Measurements from ENCODE around the gene SIN3B. TPM values are rescaled to one million over a fixed set of nuclear protein-coding genes. Genes with fewer than 3 reads are reported as not detected.

SIN3B gene
- total and polyA plus RNA-seq, 9 of the 15 experiments (the other 6 are each of a cell fraction or from before 2014, with no cell fraction given), result 0.51 to 34.2 (median 14.3) TPM

DNA sequence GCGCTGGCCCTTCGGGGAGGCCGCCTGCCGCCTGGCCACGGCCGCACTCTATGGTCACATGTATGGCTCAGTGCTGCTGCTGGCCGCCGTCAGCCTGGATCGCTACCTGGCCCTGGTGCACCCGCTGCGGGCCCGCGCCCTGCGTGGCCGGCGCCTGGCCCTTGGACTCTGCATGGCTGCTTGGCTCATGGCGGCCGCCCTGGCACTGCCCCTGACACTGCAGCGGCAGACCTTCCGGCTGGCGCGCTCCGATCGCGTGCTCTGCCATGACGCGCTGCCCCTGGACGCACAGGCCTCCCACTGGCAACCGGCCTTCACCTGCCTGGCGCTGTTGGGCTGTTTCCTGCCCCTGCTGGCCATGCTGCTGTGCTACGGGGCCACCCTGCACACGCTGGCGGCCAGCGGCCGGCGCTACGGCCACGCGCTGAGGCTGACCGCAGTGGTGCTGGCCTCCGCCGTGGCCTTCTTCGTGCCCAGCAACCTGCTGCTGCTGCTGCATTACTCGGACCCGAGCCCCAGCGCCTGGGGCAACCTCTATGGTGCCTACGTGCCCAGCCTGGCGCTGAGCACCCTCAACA lies 60.8 kb downstream of the SIN3B start (continued):
- TF ChIP-seq KDM5B (IDR thresholded peaks at IDR 0.05; ENCODE audit: insufficient replicate concordance, low read depth, low read length), result peak; percentile 27
- TF ChIP-seq ZHX1 (conservative IDR thresholded peaks at IDR 0.05; ENCODE audit: low read length), result no peak
- TF ChIP-seq PBX2 (CRISPR knock-in tag; IDR thresholded peaks at IDR 0.05; ENCODE audit: low read depth), result no peak
- TF ChIP-seq PBX2 (tag; conservative IDR thresholded peaks at IDR 0.05; ENCODE audit: low read depth), result no peak
- TF ChIP-seq MTF1 (CRISPR knock-in tag; IDR thresholded peaks at IDR 0.05; ENCODE audit: borderline replicate concordance), result no peak
- no peak for TF ChIP-seq EGR1 (conservative IDR thresholded peaks at IDR 0.05)
- TF ChIP-seq THRB (CRISPR knock-in tag; conservative IDR thresholded peaks at IDR 0.05), result no peak
- TF ChIP-seq, protein P1, sequence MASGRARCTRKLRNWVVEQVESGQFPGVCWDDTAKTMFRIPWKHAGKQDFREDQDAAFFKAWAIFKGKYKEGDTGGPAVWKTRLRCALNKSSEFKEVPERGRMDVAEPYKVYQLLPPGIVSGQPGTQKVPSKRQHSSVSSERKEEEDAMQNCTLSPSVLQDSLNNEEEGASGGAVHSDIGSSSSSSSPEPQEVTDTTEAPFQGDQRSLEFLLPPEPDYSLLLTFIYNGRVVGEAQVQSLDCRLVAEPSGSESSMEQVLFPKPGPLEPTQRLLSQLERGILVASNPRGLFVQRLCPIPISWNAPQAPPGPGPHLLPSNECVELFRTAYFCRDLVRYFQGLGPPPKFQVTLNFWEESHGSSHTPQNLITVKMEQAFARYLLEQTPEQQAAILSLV (tag; IDR thresholded peaks at IDR 0.05), result no peak
- peak; percentile 8; the same call in 1 of the 2 replicates for TF ChIP-seq HCFC1 (IDR thresholded peaks at IDR 0.05; ENCODE audit: low read depth, low read length)
- peak; percentile 36; the same call in 1 of the 2 replicates for TF ChIP-seq ATF4 (CRISPR knock-in tag; IDR thresholded peaks at IDR 0.05)
- no peak for TF ChIP-seq KHSRP (IDR thresholded peaks at IDR 0.05)
- TF ChIP-seq, protein P2, sequence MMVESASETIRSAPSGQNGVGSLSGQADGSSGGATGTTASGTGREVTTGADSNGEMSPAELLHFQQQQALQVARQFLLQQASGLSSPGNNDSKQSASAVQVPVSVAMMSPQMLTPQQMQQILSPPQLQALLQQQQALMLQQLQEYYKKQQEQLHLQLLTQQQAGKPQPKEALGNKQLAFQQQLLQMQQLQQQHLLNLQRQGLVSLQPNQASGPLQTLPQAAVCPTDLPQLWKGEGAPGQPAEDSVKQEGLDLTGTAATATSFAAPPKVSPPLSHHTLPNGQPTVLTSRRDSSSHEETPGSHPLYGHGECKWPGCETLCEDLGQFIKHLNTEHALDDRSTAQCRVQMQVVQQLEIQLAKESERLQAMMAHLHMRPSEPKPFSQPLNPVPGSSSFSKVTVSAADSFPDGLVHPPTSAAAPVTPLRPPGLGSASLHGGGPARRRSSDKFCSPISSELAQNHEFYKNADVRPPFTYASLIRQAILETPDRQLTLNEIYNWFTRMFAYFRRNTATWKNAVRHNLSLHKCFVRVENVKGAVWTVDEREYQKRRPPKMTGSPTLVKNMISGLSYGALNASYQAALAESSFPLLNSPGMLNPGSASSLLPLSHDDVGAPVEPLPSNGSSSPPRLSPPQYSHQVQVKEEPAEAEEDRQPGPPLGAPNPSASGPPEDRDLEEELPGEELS (CRISPR knock-in tag; IDR thresholded peaks at IDR 0.05; ENCODE audit: borderline replicate concordance), result peak; percentile 62; the same call in 1 of the 2 replicates
- TF ChIP-seq MCM2 (IDR thresholded peaks at IDR 0.05; ENCODE audit: low read depth), result no peak
